Heart left ventricle (tissue), 16 donors: ENCODE data around the gene MAML3. TPM values are rescaled to one million over a fixed set of nuclear protein-coding genes. Genes with fewer than 3 reads are reported as not detected.

Experiments
- ATAC-seq, 4 donors: fragments of 200-7000 bp; cut with Tn5 transposase; one replicate each; pipeline ENCODE4 v1.9.1; 2020 to 2022; ENCODE audit warnings: moderate library complexity in 4 of 4, mild to moderate bottlenecking in 3 of 4, moderate number of reproducible peaks in 1 of 4
- DNase-seq, 5 donors: peaks; one replicate each; pipeline ENCODE4 v3.0.0-alpha.2; 2020
- H3K27ac ChIP-seq, 12 donors: fragments of 200-600 bp; sonication (generic) in 4 of 12; one replicate each; pipeline versions ENCODE4 v1.5.0 to v1.8.0; 2016 to 2022; ENCODE audit warnings: mild to moderate bottlenecking in 2 of 12
- H3K27me3 ChIP-seq, 9 donors: fragments of 200-600 bp; sonication (generic) in 2 of 9; one replicate each; pipeline versions ENCODE4 v1.5.1 to v1.8.0; 2016 to 2022; ENCODE audit warnings: mild to moderate bottlenecking in 3 of 9
- H3K36me3 ChIP-seq, 9 donors: fragments of 200-600 bp; sonication (generic) in 2 of 9; one replicate each; pipeline versions ENCODE4 v1.5.0 to v1.8.0; 2018 to 2022; ENCODE audit warnings: mild to moderate bottlenecking in 2 of 9
- H3K4me1 ChIP-seq, 12 donors: fragments of 200-600 bp; sonication (generic) in 4 of 12; one replicate each; pipeline versions ENCODE4 v1.5.0 to v1.8.0; 2016 to 2022; ENCODE audit warnings: mild to moderate bottlenecking in 3 of 12
- H3K4me3 ChIP-seq, 12 donors: fragments of 200-600 bp; sonication (generic) in 4 of 12; one replicate each; pipeline versions ENCODE4 v1.5.0 to v1.8.0; 2017 to 2022; ENCODE audit warnings: mild to moderate bottlenecking in 9 of 12, moderate library complexity in 4 of 12
- H3K9me3 ChIP-seq, 12 donors: fragments of 200-600 bp; sonication (generic) in 4 of 12; one replicate each; pipeline versions ENCODE4 v1.5.0 to v1.8.0; 2016 to 2022; ENCODE audit warnings: mild to moderate bottlenecking in 1 of 12
- POLR2A ChIP-seq, 2 donors: fragments of 450-650 bp; IDR thresholded peaks; one replicate each; pipeline ENCODE4 v1.6.1; 2017; ENCODE audit warnings: antibody characterized with exemption in 2 of 2, mild to moderate bottlenecking in 2 of 2, moderate library complexity in 2 of 2
- WGBS, 4 donors: extraction: QIAGEN DNeasy Blood & Tissue Kit in 2 of 4; methylation state at CpG; one replicate each; pipeline versions ENCODE4 v1.1.5 to v1.1.7; 2013 to 2018; 5-methylcytosine and 5-hydroxymethylcytosine counted together
- intact Hi-C, 10 donors: fragments of 100-400 bp; cut with DNase I; formaldehyde crosslinking; loops; one replicate each; pipeline versions ENCODE4 v1.11.1 to v1.14.2; 2022
- polyA plus RNA-seq, 2 donors: library from polyadenylated mRNA; stranded (reverse); fragments of 200-250 nt; gene quantifications; one replicate each; pipeline ENCODE4 v1.2.3, GENCODE V29; 2013
- total RNA-seq, 9 donors: library from RNA; depleted of rRNA in 2 of 9; stranded (reverse); fragments of >200 nt in 2 of 9; fragmentation: NEBNext Ultra II Directional in 3 of 9; extraction: Animal tissue kit (Norgen Biotek cat#: 25700) in 3 of 9; gene quantifications; one replicate each; pipeline versions ENCODE4 v1.1.0 to v1.2.4, GENCODE V29; 2016 to 2023
- TF ChIP-seq, protein P1 (sequence below), 12 donors: fragments of 200-600 bp; sonication (generic) in 4 of 12; IDR thresholded peaks; one replicate each; pipeline versions ENCODE4 v1.5.0 to v1.8.0; 2018 to 2022; ENCODE audit warnings: antibody characterized with exemption in 12 of 12, mild to moderate bottlenecking in 5 of 12
- donor health status: ischemic (EF 13 %, LVEDD 7.1; RV severe dilation, severe dysfunction).
- donor health status: healthy with polysubstance abuse.
- donor health status: DM: no; HTN: yes; CAD: no.
- donor health status: DM: no; HTN: no; CAD: no.
- donor health status: ischemic (EF 25% LVEDD 6.9; RV normal size, moderate dysfunction).
- donor health status: ischemic (EF 25% LVEDD 5.7; RV mildly dilated, moderate dysfunction).
- donor health status: healthy.
- donor health status: DM: yes; HTN: yes; CAD: no.
- donor health status: ischemic (EF 35%, LVEDD 5.7; RV mildly dilated, moderate dysfunction).
- donor health status: nonischemic (EF 11% LVEDD 7.7; RV severe dilation, severe dysfunction).
- donor health status: DM: yes; HTN: yes; CAD: no.
- donor health status: PGD.
- donor health status: ischemic (EF 29% LVEDD 5.4; RV normal size, mild dysfunction).
- donor health status: nonischemic (EF 23%, LVEDD 6.1; RV moderate dilation, normal function).

Gene MAML3
- total and polyA plus RNA-seq, 11 donors, result 0.76 to 5.9 (median 2.4) TPM

GRCh38 chr4:140099983-140100382 is 54.0 kb downstream of the MAML3 start:
- peak; percentile 42 to 68 (median 52) for DNase-seq
- peak overlapping the region in 9 of 12 donors; percentile 26 to 88 (median 83) for H3K27ac ChIP-seq

GRCh38 chr4:140098455-140099160 is 55.4 kb downstream of the MAML3 start:
- peak overlapping the region; percentile 47 to 88 (median 82) for H3K27ac ChIP-seq
- peaks cover 0 to 4% (median 0%) of the 10 kb centered on the region in 12 donors for H3K9me3 ChIP-seq
- H3K36me3 ChIP-seq, result no peaks in the 10 kb centered on the region
- TF ChIP-seq, protein P1, sequence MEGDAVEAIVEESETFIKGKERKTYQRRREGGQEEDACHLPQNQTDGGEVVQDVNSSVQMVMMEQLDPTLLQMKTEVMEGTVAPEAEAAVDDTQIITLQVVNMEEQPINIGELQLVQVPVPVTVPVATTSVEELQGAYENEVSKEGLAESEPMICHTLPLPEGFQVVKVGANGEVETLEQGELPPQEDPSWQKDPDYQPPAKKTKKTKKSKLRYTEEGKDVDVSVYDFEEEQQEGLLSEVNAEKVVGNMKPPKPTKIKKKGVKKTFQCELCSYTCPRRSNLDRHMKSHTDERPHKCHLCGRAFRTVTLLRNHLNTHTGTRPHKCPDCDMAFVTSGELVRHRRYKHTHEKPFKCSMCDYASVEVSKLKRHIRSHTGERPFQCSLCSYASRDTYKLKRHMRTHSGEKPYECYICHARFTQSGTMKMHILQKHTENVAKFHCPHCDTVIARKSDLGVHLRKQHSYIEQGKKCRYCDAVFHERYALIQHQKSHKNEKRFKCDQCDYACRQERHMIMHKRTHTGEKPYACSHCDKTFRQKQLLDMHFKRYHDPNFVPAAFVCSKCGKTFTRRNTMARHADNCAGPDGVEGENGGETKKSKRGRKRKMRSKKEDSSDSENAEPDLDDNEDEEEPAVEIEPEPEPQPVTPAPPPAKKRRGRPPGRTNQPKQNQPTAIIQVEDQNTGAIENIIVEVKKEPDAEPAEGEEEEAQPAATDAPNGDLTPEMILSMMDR (IDR thresholded peaks at IDR 0.05), result no peak
- no peak for TF ChIP-seq POLR2A (IDR thresholded peaks at IDR 0.05)
- DNase-seq, result peak in 2 of 5 donors; percentile 26 to 35
- intact Hi-C loops, result loop anchor here in 8 of 10 donors (5.0 to 10.0 kb wide), 5 partner anchors 46 to 434 kb away; partner anchors contain the start of genes MAML3 (in 5 of the 8) and MGST2 (in 1 of the 8)
- no peaks in the 10 kb centered on the region for H3K27me3 ChIP-seq
- H3K4me3 ChIP-seq, result peak overlapping the region in 10 of 12 donors; percentile 19 to 47 (median 34)
- WGBS, 4 donors, result 54 to 63% (median 61%) methylated on average over 7 of the region's 7 CpGs
- H3K4me1 ChIP-seq, result peaks cover 4 to 85% (median 57%) of the 10 kb centered on the region in 12 donors
- ATAC-seq, result peak in 3 of 4 donors; percentile 34 to 63 (median 50)

More at GRCh38 chr4:140099983-140100382, 54.0 kb downstream of the MAML3 start:
- WGBS, 4 donors, result 43 to 56% (median 52%) methylated on average over 7 of the region's 7 CpGs
- ATAC-seq, result peak in 3 of 4 donors; percentile 12 to 62 (median 47)
- no peaks in the 10 kb centered on the region for H3K27me3 ChIP-seq
- no peak for TF ChIP-seq POLR2A (IDR thresholded peaks at IDR 0.05)
- TF ChIP-seq, protein P1 (IDR thresholded peaks at IDR 0.05), result no peak
- H3K36me3 ChIP-seq, result no peaks in the 10 kb centered on the region
- H3K4me3 ChIP-seq, result no peak overlapping the region
- intact Hi-C loops, result loop anchor here in 8 of 10 donors (5.0 to 10.0 kb wide), 5 partner anchors 48 to 435 kb away; partner anchors contain the start of genes MAML3 (in 5 of the 8) and MGST2 (in 1 of the 8)
- H3K4me1 ChIP-seq, result peaks cover 4 to 75% (median 44%) of the 10 kb centered on the region in 12 donors
- peaks cover 0 to 4% (median 0%) of the 10 kb centered on the region in 12 donors for H3K9me3 ChIP-seq

GRCh38 chr4:140097572-140097971 is 56.4 kb downstream of the MAML3 start:
- no peaks in the 10 kb centered on the region for H3K27me3 ChIP-seq
- no peak for ATAC-seq
- peaks cover 0 to 4% (median 0%) of the 10 kb centered on the region in 12 donors for H3K9me3 ChIP-seq
- H3K4me3 ChIP-seq, result peak overlapping the region in 6 of 12 donors; percentile 1 to 30 (median 23)
- 45 to 60% (median 55%) methylated on average over 4 of the region's 4 CpGs for WGBS, 4 donors
- H3K27ac ChIP-seq, result peak overlapping the region; percentile 38 to 88 (median 82)
- peaks cover 7 to 85% (median 68%) of the 10 kb centered on the region in 12 donors for H3K4me1 ChIP-seq
- DNase-seq, result no peak
- no peak for TF ChIP-seq POLR2A (IDR thresholded peaks at IDR 0.05)
- TF ChIP-seq, protein P1 (IDR thresholded peaks at IDR 0.05), result no peak
- H3K36me3 ChIP-seq, result no peaks in the 10 kb centered on the region
- intact Hi-C loops, result loop anchor here in 8 of 10 donors (1.0 to 10.0 kb wide), 8 partner anchors 45 to 433 kb away; partner anchors contain the start of genes MAML3 (in 5 of the 8) and MGST2 (in 1 of the 8)

GRCh38 chr4:140096921-140097320 is 57.1 kb downstream of the MAML3 start:
- peak overlapping the region in 7 of 12 donors; percentile 1 to 30 (median 23) for H3K4me3 ChIP-seq
- no peaks in the 10 kb centered on the region for H3K27me3 ChIP-seq
- intact Hi-C loops, result loop anchor here in 8 of 10 donors (1.0 to 10.0 kb wide), 8 partner anchors 45 to 432 kb away; partner anchors contain the start of genes MAML3 (in 5 of the 8) and MGST2 (in 1 of the 8)
- H3K36me3 ChIP-seq, result no peaks in the 10 kb centered on the region
- peaks cover 7 to 91% (median 74%) of the 10 kb centered on the region in 12 donors for H3K4me1 ChIP-seq
- ATAC-seq (peak in 1 of 4 donors; percentile 10), DNase-seq (no peak)
- peak overlapping the region; percentile 38 to 88 (median 82) for H3K27ac ChIP-seq
- 25 to 44% (median 31%) methylated on average over 2 of the region's 2 CpGs for WGBS, 4 donors
- no peaks in the 10 kb centered on the region for H3K9me3 ChIP-seq
- no peak for TF ChIP-seq POLR2A (IDR thresholded peaks at IDR 0.05)
- TF ChIP-seq, protein P1 (IDR thresholded peaks at IDR 0.05), result no peak
